HUES48 (cell line): Measurements from ENCODE around the gene TBX4.
A peak's percentile ranks its signal among the peaks of the same experiment; 100 is the strongest.

Experiments
- H3K27ac ChIP-seq: one replicate; pipeline ENCODE4 v1.7.0; 2013; ENCODE audit warnings: low read depth, low read length, inconsistent platforms
- H3K27me3 ChIP-seq: 2 replicates; pipeline ENCODE4 v1.6.1; 2013; ENCODE audit warnings: mild to moderate bottlenecking, low read length; ENCODE audit not compliant: control insufficient read depth, insufficient read depth
- H3K36me3 ChIP-seq: 2 replicates; pipeline ENCODE4 v1.6.1; 2013; ENCODE audit warnings: low read length; ENCODE audit not compliant: control insufficient read depth, insufficient read depth
- H3K4me1 ChIP-seq: 2 replicates; pipeline ENCODE4 v1.6.1; 2013; ENCODE audit warnings: mild to moderate bottlenecking, low read length; ENCODE audit not compliant: control insufficient read depth, insufficient read depth
- H3K4me3 ChIP-seq: 2 replicates; pipeline ENCODE4 v1.5.1; 2013; ENCODE audit warnings: mild to moderate bottlenecking, low read depth, low read length
- H3K9ac ChIP-seq: 2 replicates; pipeline ENCODE4 v1.6.1; 2013; ENCODE audit warnings: mild to moderate bottlenecking, low read depth, low read length, moderate library complexity
- H3K9me3 ChIP-seq: 2 replicates; pipeline ENCODE4 v1.6.1; 2013; ENCODE audit warnings: low read length; ENCODE audit not compliant: control insufficient read depth, insufficient read depth

Gene TBX4

DNA sequence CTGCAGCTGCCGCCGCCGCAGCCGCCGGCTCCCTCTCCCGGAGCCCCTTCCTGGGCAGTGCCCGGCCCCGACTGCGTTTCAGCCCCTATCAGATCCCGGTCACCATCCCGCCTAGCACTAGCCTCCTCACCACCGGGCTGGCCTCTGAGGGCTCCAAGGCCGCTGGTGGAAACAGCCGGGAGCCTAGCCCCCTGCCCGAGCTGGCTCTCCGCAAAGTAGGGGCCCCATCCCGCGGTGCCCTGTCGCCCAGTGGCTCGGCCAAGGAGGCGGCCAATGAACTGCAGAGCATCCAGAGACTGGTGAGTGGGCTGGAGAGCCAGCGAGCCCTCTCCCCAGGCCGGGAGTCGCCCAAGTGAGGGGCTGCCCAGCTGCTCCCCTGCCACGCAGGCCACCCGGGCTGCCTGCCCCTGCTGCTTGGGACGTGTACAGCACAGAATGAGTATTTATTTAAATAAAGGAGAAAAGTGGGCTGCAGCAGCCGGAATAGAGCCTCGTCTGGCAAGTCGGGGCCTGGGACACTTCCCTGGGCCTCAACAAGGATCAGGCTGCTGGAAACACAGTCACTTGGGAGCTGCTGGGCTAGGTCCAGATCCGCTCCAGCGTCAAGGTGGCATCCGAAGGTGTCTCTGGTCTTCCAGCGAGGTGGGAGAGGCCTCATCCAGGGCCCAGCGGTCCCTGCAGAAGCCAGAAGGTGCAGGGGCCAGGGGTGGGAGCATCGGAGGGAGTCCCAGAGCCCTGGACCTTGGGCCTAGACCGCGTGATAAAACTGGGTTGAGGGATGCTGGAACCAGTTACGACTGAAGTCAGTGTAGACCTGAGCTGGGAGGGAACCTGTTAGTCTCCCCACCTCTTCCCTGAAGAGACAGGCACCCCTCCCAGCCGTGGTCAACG, 43.8 kb upstream of the TBX4 start:
- H3K9me3 ChIP-seq, result no peaks in the 10 kb centered on the region
- H3K4me1 ChIP-seq, result peaks cover 7% of the 10 kb centered on the region
- H3K9ac ChIP-seq, result no peak overlapping the region
- H3K27ac ChIP-seq, result no peak overlapping the region
- peaks cover 100% of the 10 kb centered on the region for H3K27me3 ChIP-seq
- H3K36me3 ChIP-seq, result no peaks in the 10 kb centered on the region
- H3K4me3 ChIP-seq, result no peak overlapping the region

DNA sequence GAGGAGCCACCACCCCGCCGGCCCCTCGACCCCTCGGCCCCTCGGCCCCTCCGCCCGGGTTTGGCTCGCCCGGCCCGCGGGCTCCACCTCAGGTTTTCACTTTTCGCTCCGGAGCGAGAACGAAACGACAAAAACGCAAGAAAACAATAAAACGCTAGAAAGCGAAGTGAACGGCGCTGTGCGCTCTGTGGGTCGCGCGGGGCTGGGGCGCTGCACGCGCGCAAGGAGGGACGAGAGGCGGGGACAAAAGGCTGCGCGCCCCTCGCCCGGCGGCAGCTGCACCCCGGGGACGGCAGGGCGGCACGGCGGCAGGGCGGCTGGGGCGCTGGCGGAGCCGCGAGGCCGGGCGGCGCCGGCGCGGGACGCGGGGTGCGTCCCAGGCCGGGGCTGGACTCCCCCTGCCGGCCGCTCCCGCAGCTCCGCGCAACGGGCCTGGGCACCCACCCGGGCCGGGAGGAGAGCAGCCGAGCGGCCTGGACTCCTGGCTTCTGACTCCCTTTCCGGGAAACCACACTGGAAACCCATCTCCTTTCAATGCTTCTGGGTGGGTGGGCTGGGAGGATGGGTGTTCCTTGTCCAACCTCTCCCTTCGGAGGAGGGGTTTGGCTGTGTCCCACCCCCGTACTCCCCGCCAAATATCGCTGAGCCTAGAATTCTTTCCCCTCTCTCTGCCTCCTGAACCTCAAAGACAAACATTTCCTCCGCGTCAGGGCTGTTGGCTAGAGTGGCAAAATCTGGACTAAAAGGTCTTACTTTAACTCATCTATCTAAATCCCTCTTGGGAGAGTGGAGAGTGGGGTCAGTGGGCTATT, 42.7 kb upstream of the TBX4 start:
- Histone ChIP-seq H3K36me3 (no peaks in the 10 kb centered on the region), H3K4me3 (no peak overlapping the region), H3K4me1 (peaks cover 9% of the 10 kb centered on the region), H3K9ac (no peak overlapping the region), H3K27ac (no peak overlapping the region), H3K9me3 (no peaks in the 10 kb centered on the region), H3K27me3 (peaks cover 100% of the 10 kb centered on the region)

DNA sequence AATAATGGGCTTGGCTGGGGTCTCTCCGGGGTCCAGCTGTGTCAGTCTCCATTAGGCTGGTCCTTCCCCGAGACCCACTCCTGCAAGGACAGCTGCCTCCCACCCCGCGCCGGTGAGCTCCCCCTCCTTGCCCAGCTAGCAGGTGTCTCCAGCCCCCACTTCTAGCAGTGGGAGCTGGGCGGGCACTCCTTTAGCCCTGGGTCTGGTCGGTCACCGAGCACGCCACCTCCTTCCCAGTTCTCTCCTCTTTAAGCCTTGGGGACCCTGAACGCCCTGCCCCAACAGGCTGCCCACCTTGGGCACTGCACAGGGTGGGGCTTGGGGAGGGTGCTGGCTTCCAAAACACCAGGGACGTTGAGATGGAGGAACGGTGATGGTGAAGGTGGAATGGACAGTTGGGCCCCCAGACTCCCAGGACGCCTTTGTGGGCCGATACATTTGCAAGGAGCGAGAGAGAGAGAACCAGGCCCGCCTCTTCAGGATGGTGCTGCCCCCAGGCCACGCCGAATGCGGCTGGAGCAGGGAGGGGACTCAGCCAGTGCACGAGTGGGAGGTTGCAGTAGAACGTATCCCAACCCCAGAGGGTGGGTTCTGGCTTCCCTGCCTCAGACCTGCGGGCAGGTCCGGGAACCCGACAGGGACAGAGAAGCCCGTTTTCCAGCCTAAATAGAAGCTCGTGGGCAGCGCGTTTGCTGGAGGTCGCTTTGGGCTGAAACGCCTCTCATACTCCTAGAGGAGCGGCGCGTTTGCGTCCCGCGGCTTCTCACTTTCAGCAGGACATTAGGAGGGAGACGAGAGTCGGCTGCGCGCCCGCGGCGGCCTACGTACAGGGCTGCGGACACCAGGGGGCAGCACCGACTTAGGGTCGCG, 41.8 kb upstream of the TBX4 start:
- Histone ChIP-seq H3K9ac (no peak overlapping the region), H3K27ac (no peak overlapping the region), H3K36me3 (no peaks in the 10 kb centered on the region), H3K4me3 (peak overlapping the region; percentile 71; the same call in 1 of the 2 replicates), H3K4me1 (peaks cover 9% of the 10 kb centered on the region), H3K9me3 (no peaks in the 10 kb centered on the region), H3K27me3 (peaks cover 100% of the 10 kb centered on the region)

DNA sequence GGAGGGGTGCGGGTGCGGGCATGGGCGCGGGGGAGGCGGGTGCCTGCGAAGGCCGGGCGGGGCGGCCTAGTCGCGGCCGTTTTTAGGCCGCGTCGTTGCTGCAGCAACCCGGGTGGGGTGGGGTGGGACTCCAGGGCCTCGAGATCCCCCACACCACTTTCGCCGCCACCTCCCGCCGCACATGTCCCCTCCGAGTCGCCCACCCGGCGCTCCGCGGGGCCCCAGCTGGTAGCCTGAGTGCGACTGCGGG, 41.3 kb upstream of the TBX4 start:
- Histone ChIP-seq H3K9ac (no peak overlapping the region), H3K4me3 (peak overlapping the region; percentile 71), H3K27me3 (peaks cover 100% of the 10 kb centered on the region), H3K4me1 (peaks cover 9% of the 10 kb centered on the region), H3K9me3 (no peaks in the 10 kb centered on the region), H3K36me3 (no peaks in the 10 kb centered on the region), H3K27ac (no peak overlapping the region)

DNA sequence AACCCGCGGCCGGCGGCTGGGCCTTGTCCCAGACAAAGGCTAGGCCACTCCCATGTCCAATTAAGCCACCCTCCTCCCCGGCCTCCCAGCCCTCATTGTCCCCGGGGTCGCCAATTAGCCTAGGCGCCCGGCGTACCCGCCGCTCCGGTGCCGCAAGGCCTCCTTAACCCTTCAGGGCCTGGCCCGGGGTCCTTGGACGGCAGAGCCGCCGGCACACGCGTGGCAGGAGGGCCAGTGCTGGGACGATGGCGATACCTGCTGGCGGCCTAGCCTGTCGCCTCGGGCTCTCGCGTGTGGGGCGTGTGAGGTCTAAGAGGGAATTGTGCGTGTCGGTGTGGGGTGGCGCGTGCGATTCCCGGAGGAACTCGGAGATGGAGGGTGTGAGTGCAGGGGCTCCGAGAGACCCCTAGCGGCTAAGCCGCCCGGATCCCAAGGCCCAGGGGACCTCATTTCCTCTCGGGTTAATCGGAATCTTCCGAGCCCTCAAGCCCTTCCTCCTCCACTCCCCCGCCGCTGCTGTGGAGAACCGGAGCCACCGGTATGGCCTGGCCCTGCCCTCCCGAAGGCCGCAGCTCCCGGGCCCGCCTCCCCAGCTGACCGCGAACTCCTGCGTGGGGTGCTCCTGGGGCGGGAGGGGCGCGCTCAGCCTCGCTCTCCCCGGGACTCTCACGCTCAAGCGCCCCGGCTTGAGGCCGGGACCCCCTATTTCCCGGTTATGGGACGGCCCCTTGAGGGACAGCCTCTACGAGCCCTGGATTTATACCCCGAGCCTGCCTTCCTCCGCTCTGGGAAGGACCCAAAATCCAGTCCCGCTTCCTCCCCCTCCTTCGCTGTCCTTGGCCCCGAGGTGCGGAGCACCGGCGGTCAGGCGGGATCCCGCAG, 40.7 kb upstream of the TBX4 start:
- Histone ChIP-seq H3K9me3 (no peaks in the 10 kb centered on the region), H3K27me3 (peaks cover 100% of the 10 kb centered on the region), H3K4me3 (peak overlapping the region; percentile 71), H3K36me3 (no peaks in the 10 kb centered on the region), H3K4me1 (peaks cover 9% of the 10 kb centered on the region), H3K9ac (peak overlapping the region; percentile 19; the same call in 1 of the 2 replicates), H3K27ac (no peak overlapping the region)

DNA sequence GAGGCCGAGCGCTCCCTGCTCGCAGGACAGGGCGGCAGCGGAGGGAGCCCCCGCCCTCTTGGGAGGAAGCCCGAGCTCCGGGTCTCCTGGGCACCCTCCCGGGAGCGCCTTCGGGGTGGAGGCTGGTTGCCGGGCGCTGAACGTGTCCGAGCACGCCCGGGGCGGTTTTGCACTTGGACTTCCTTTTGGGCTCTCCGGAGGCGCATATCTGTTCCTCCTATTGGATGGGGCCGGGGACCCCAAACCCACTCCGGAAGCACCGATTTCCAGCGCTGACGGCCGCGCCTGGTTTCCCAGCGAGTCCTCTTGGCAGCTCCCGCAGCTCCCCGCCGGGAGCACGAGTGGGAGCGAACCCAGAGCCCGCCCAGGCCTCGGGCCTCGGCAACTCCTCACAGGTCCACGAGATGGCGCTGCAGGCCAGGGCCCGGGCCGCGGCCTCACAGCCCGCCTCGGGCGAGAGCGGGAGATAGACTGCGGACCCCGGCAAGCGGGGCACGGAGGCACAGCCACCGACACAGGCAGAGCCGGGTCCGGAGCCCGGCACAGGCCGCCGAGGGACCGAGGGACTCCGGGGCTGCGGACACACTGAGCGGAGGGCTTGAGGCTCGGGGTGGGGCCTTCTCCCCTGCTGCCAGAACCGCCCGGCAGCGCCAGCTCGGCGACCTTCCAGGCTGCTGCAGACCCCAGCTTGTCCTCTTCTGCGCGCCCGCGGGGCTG, 39.9 kb upstream of the TBX4 start:
- Histone ChIP-seq H3K36me3 (no peaks in the 10 kb centered on the region), H3K27ac (no peak overlapping the region), H3K9ac (peak overlapping the region; percentile 47; the same call in 1 of the 2 replicates), H3K27me3 (peaks cover 99% of the 10 kb centered on the region), H3K4me1 (peaks cover 9% of the 10 kb centered on the region), H3K4me3 (peak overlapping the region; percentile 71), H3K9me3 (no peaks in the 10 kb centered on the region)

DNA sequence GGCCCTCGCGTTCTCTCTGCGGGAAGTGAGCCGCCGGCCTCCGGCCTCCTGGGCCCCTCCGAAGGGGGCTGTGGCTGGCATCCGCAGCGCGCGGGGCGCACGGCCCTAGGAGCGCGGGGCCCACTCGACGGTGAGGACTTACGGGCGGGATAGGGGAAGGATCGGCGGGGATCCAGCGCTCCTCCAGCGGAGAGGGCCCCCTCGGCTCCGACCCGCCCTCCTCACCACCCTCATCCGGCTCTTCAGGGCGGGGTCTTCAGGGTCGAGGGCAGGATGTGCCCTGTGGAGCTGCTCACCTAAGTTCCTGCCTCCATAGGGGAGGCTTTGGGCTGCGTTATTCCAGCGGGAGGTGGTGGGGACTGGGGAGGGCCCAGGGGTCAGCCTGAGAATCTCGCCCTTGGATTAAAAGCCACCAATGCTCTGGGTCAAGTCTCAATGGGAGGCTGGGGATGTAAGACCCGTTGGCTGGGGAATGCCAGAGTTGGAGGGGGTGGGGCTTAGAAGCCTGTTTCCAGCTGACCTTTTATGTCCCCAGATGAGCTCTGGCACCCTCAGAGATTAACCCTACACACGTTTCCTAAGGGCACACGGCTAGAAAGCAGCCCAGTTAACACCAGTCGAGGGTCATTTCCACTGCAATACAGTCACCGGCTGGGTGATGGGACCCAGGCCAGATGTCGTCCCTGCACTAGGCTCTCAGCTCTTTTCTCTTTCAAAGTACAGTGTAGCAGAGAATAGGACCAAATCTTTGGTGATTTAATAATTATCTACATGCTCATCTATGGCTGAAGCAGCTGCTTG, 39.2 kb upstream of the TBX4 start:
- no peaks in the 10 kb centered on the region for H3K36me3 ChIP-seq
- no peak overlapping the region for H3K27ac ChIP-seq
- H3K9me3 ChIP-seq, result no peaks in the 10 kb centered on the region
- H3K4me1 ChIP-seq, result peaks cover 9% of the 10 kb centered on the region
- 0 out of 2 replicates have a peak overlapping the region, but pooled peaks have one; percentile 47 for H3K9ac ChIP-seq
- H3K4me3 ChIP-seq, result peak overlapping the region; percentile 71
- H3K27me3 ChIP-seq, result peaks cover 95% of the 10 kb centered on the region

DNA sequence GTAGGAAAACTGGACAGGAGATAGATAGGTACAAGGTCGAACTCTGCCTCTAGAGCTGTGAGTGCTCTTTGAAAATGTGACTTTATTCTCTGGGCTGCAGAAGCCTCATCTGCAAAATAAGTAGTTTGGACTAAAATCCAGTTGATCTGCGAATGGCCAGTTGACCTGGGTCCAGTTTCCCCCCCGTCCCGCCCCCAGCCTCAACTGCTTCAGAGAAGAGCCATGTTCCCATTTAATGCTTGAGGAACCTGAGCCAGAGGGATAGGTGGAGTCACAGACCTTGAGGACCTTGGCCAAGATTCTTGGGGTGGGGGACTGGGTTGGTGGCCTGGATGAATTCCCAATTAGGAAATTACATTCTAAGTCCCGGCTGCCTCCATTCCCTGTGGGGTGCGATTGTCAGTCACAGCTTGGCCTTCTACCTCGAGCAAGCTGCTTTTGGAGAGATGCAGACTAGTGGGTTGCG, 38.5 kb upstream of the TBX4 start:
- no peak overlapping the region for H3K9ac ChIP-seq
- H3K36me3 ChIP-seq, result no peaks in the 10 kb centered on the region
- peaks cover 88% of the 10 kb centered on the region for H3K27me3 ChIP-seq
- H3K27ac ChIP-seq, result no peak overlapping the region
- H3K9me3 ChIP-seq, result no peaks in the 10 kb centered on the region
- no peak overlapping the region; the same call in 1 of the 2 replicates for H3K4me3 ChIP-seq
- H3K4me1 ChIP-seq, result peaks cover 9% of the 10 kb centered on the region
